GM23338 (cell line): ENCODE measurements around the gene DAPK2. TPM values are rescaled to one million over a fixed set of nuclear protein-coding genes. Genes with fewer than 3 reads are reported as not detected.

Source experiments
- ATAC-seq: fragments of 200-7000 bp; cut with Tn5 transposase; 3 replicates; pipeline ENCODE4 v1.9.1; 2020
- DNase-seq: peaks from one replicate; pipeline ENCODE4 v3.0.0-alpha.2; 2015; ENCODE audit warnings: low spot score
- H2AFZ ChIP-seq: fragments of 200-600 bp; sonication (generic); 2 replicates; pipeline ENCODE4 v1.8.0; 2016; ENCODE audit warnings: antibody characterized with exemption, mild to moderate bottlenecking, moderate library complexity
- H3F3A ChIP-seq: fragments of 200-600 bp; sonication (generic); replicated peaks from 2 replicates; pipeline ENCODE4 v1.8.0; 2017; ENCODE audit warnings: antibody characterized with exemption, mixed run types, low read depth
- H3K27ac ChIP-seq: fragments of 200-600 bp; sonication (generic); 2 replicates; pipeline ENCODE4 v1.6.1; 2016; ENCODE audit warnings: low read depth
- H3K27me3 ChIP-seq: fragments of 200-600 bp; sonication (generic); 2 replicates; pipeline ENCODE4 v1.8.0; 2016; ENCODE audit warnings: mild to moderate bottlenecking, mixed run types, moderate library complexity; ENCODE audit not compliant: insufficient read depth
- H3K36me3 ChIP-seq: fragments of 200-600 bp; sonication (generic); 2 replicates; pipeline ENCODE4 v1.8.0; 2016; ENCODE audit warnings: mild to moderate bottlenecking; ENCODE audit not compliant: insufficient read depth
- H3K4me1 ChIP-seq: fragments of 200-600 bp; sonication (generic); 2 replicates; pipeline ENCODE4 v1.8.0; 2016; ENCODE audit warnings: mild to moderate bottlenecking, moderate library complexity; ENCODE audit not compliant: insufficient read depth
- H3K4me2 ChIP-seq: fragments of 200-600 bp; sonication (generic); 2 replicates; pipeline ENCODE4 v1.7.1; 2017; ENCODE audit warnings: mixed run types
- H3K4me3 ChIP-seq: fragments of 200-600 bp; sonication (generic); 2 replicates; pipeline ENCODE4 v1.6.1; 2016; ENCODE audit warnings: mixed run types
- H3K79me2 ChIP-seq: fragments of 200-600 bp; sonication (generic); replicated peaks from 2 replicates; pipeline ENCODE4 v1.8.0; 2017; ENCODE audit warnings: mild to moderate bottlenecking; ENCODE audit not compliant: insufficient read depth
- H3K9me2 ChIP-seq: fragments of 200-600 bp; sonication (generic); 2 replicates; pipeline ENCODE4 v1.8.0; 2017; ENCODE audit not compliant: insufficient read depth
- H4K20me1 ChIP-seq: fragments of 200-600 bp; sonication (generic); replicated peaks from 2 replicates; pipeline ENCODE4 v1.8.0; 2017; ENCODE audit warnings: mild to moderate bottlenecking; ENCODE audit not compliant: insufficient read depth
- H3K27ac Mint-ChIP-seq: 2 replicates; pipeline ENCODE4 v1.8.0; 2020; ENCODE audit warnings: inconsistent platforms, mild to moderate bottlenecking, moderate library complexity, mixed read lengths
- H3K27me3 Mint-ChIP-seq: 3 replicates; pipeline ENCODE4 v1.8.0; 2022; ENCODE audit warnings: low read depth, mild to moderate bottlenecking, moderate library complexity, mixed read lengths, inconsistent platforms; ENCODE audit not compliant: insufficient read depth, poor library complexity
- H3K36me3 Mint-ChIP-seq: 3 replicates; pipeline ENCODE4 v1.8.0; 2021; ENCODE audit warnings: low read depth, mild to moderate bottlenecking, inconsistent platforms, moderate library complexity, mixed read lengths
- H3K4me1 Mint-ChIP-seq: 3 replicates; pipeline ENCODE4 v1.8.0; 2020; ENCODE audit warnings: mild to moderate bottlenecking, inconsistent platforms, mixed read lengths
- H3K4me3 Mint-ChIP-seq: 3 replicates; pipeline ENCODE4 v1.8.0; 2021; ENCODE audit warnings: moderate library complexity, mild to moderate bottlenecking, inconsistent platforms, mixed read lengths
- H3K9me3 Mint-ChIP-seq: 3 replicates; pipeline ENCODE4 v1.8.0; 2020; ENCODE audit warnings: moderate library complexity, mild to moderate bottlenecking, inconsistent platforms, mixed read lengths
- CREB1 ChIP-seq: fragments of 250-450 bp; sonication (Bioruptor Pico); IDR thresholded peaks from 2 replicates; pipeline ENCODE4 v1.5.0; 2020; ENCODE audit warnings: low read depth, mild to moderate bottlenecking, moderate library complexity
- CTCF ChIP-seq, 2 experiments: fragments of 200-600 bp in 1 of 2; sonication (generic) in 1 of 2; conservative IDR thresholded peaks; 2 replicates each; pipeline versions ENCODE4 v1.5.1 to v1.6.1; 2016 to 2017; ENCODE audit warnings: antibody characterized with exemption in 2 of 2, low read depth in 2 of 2, mild to moderate bottlenecking in 2 of 2, moderate library complexity in 1 of 2
- JUNB ChIP-seq: IDR thresholded peaks from one replicate; pipeline ENCODE4 v1.6.1; 2016; ENCODE audit warnings: antibody characterized with exemption; ENCODE audit not compliant: unreplicated experiment
- NANOG ChIP-seq: IDR thresholded peaks from 2 replicates; pipeline ENCODE4 v1.6.1; 2016; ENCODE audit warnings: antibody characterized with exemption, borderline replicate concordance
- POLR2AphosphoS5 ChIP-seq: IDR thresholded peaks from 2 replicates; pipeline ENCODE4 v1.6.1; 2016; ENCODE audit warnings: antibody characterized with exemption, low read depth
- STAT1 ChIP-seq: IDR thresholded peaks from one replicate; pipeline ENCODE4 v1.6.1; 2016; ENCODE audit warnings: antibody characterized with exemption; ENCODE audit not compliant: unreplicated experiment
- ZNF114 ChIP-seq: fragments of 250-450 bp; sonication (Bioruptor Pico); IDR thresholded peaks from 2 replicates; pipeline ENCODE4 v1.5.0; 2020; ENCODE audit warnings: mild to moderate bottlenecking, moderate library complexity
- polyA plus RNA-seq: library from polyadenylated mRNA; unstranded; fragments of >200 nt; fragmentation: Nextera tagmentation; extraction: Ambion mirVana; gene quantifications from 2 replicates; pipeline ENCODE4 v1.2.1, GENCODE V29; 2016
- total RNA-seq: library from RNA; depleted of rRNA; stranded (reverse); fragments of >200 nt; shearing (Covaris generic); gene quantifications from 2 replicates; pipeline ENCODE4 v1.2.3, GENCODE V29; 2014
- TF ChIP-seq, protein P1 (sequence below): IDR thresholded peaks from 2 replicates; pipeline ENCODE4 v1.6.1; 2016; ENCODE audit warnings: antibody characterized with exemption
- TF ChIP-seq, protein P2 (sequence below): IDR thresholded peaks from one replicate; pipeline ENCODE4 v1.6.1; 2018; ENCODE audit warnings: antibody characterized with exemption; ENCODE audit not compliant: unreplicated experiment

DAPK2 gene
- total and polyA plus RNA-seq, 2 experiments from 2014 or later, result 1.6 to 3.1 TPM

DNA sequence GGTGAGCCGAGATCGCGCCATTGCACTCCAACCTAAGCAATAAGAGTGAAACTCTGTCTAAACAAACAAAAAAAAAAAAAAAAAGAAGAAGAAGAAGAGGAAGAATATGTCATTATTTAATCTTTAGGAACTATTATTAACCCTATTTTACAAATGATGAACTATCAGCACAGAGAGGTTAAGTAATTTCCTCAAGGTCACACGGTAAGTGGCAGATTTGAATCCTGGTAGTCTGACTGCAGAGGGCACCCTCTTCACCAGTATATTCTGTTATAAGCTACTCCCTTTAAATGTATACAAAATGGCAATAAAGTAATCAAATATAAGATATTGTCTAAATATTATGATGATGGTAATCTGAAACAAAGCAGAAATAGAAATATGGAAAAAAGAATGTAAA is 135.1 kb downstream of the DAPK2 start:
- peaks cover 9% of the 10 kb centered on the region; the same call in 1 of the 2 replicates for H3K4me1 ChIP-seq
- peak in 1 of 2 experiments; percentile 13; a peak in 1 of 4 replicates for TF ChIP-seq CTCF (conservative IDR thresholded peaks at IDR 0.05; ENCODE audit: low read depth in 2 of 2)
- TF ChIP-seq, protein P1, sequence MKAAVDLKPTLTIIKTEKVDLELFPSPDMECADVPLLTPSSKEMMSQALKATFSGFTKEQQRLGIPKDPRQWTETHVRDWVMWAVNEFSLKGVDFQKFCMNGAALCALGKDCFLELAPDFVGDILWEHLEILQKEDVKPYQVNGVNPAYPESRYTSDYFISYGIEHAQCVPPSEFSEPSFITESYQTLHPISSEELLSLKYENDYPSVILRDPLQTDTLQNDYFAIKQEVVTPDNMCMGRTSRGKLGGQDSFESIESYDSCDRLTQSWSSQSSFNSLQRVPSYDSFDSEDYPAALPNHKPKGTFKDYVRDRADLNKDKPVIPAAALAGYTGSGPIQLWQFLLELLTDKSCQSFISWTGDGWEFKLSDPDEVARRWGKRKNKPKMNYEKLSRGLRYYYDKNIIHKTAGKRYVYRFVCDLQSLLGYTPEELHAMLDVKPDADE, result no peak
- no peak overlapping the region for H2AFZ ChIP-seq
- no peaks in the 10 kb centered on the region for H3K36me3 Mint-ChIP-seq
- H3K4me1 Mint-ChIP-seq, result peaks cover 18% of the 10 kb centered on the region
- H3K4me2 ChIP-seq, result no peak overlapping the region
- no peak overlapping the region for H3K27ac ChIP-seq
- no peak overlapping the region for H3K27ac Mint-ChIP-seq
- no peaks in the 10 kb centered on the region for H3F3A ChIP-seq
- no peaks in the 10 kb centered on the region for H3K9me3 Mint-ChIP-seq
- no peak for ATAC-seq
- no peak overlapping the region for H3K4me3 Mint-ChIP-seq
- H3K9me2 ChIP-seq, result peaks cover 3% of the 10 kb centered on the region; the same call in 1 of the 2 replicates
- H3K36me3 ChIP-seq, result no peaks in the 10 kb centered on the region
- H3K4me3 ChIP-seq, result no peak overlapping the region
- no peaks in the 10 kb centered on the region for H3K79me2 ChIP-seq
- H3K27me3 ChIP-seq, result no peaks in the 10 kb centered on the region
- no peak for DNase-seq
- H4K20me1 ChIP-seq, result no peaks in the 10 kb centered on the region
- H3K27me3 Mint-ChIP-seq, result peaks cover 5% of the 10 kb centered on the region

DNA sequence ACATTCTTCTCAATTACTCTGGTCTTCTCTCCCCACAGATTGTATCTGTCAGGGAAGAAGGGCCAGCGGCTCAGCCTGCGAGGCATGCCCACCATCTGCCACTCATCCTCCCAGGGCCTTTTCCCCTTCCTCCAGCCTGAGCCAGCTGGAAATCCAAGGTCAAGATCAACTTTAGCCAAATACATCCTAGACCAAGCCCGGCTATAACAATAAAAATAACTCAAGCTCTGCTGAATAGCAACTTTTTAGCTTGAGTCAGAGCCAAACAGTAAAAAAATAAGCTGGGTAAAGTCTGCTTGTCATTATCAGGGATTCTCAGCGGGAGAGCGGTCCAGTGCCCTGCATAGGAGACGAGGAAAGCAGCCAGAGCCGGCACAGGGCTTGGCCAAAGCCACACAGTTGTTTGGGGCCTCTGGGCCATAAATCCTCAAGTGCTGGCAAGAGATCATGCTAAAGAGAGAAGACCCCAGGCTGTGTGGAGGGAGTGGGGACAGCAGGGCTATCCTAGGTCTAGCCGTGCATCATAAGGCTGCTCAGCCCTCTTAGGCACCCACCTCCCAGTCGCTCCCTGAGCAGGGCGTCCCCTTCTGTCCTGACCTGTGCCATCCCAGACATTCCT is 136.4 kb downstream of the DAPK2 start:
- Histone ChIP-seq H3K27me3 (no peaks in the 10 kb centered on the region), H3K36me3 (no peaks in the 10 kb centered on the region), H3K4me3 (no peak overlapping the region), H4K20me1 (no peaks in the 10 kb centered on the region), H3F3A (no peaks in the 10 kb centered on the region), H3K79me2 (no peaks in the 10 kb centered on the region), H3K4me2 (no peak overlapping the region), H3K4me1 (no peaks in the 10 kb centered on the region), H2AFZ (no peak overlapping the region), H3K27ac (no peak overlapping the region), H3K9me2 (peaks cover 3% of the 10 kb centered on the region; the same call in 1 of the 2 replicates)
- no peak overlapping the region for H3K27ac Mint-ChIP-seq
- peaks cover 5% of the 10 kb centered on the region for H3K27me3 Mint-ChIP-seq
- DNase-seq (no peak), ATAC-seq (peak; percentile 60)
- no peaks in the 10 kb centered on the region for H3K36me3 Mint-ChIP-seq
- H3K9me3 Mint-ChIP-seq, result no peaks in the 10 kb centered on the region
- no peak overlapping the region; the same call in 2 of the 3 replicates for H3K4me3 Mint-ChIP-seq
- H3K4me1 Mint-ChIP-seq, result peaks cover 7% of the 10 kb centered on the region
- TF ChIP-seq STAT1, result no peak
- TF ChIP-seq, protein P2, sequence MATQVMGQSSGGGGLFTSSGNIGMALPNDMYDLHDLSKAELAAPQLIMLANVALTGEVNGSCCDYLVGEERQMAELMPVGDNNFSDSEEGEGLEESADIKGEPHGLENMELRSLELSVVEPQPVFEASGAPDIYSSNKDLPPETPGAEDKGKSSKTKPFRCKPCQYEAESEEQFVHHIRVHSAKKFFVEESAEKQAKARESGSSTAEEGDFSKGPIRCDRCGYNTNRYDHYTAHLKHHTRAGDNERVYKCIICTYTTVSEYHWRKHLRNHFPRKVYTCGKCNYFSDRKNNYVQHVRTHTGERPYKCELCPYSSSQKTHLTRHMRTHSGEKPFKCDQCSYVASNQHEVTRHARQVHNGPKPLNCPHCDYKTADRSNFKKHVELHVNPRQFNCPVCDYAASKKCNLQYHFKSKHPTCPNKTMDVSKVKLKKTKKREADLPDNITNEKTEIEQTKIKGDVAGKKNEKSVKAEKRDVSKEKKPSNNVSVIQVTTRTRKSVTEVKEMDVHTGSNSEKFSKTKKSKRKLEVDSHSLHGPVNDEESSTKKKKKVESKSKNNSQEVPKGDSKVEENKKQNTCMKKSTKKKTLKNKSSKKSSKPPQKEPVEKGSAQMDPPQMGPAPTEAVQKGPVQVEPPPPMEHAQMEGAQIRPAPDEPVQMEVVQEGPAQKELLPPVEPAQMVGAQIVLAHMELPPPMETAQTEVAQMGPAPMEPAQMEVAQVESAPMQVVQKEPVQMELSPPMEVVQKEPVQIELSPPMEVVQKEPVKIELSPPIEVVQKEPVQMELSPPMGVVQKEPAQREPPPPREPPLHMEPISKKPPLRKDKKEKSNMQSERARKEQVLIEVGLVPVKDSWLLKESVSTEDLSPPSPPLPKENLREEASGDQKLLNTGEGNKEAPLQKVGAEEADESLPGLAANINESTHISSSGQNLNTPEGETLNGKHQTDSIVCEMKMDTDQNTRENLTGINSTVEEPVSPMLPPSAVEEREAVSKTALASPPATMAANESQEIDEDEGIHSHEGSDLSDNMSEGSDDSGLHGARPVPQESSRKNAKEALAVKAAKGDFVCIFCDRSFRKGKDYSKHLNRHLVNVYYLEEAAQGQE, result no peak
- TF ChIP-seq CREB1, result no peak
- no peak for TF ChIP-seq ZNF114 (CRISPR knock-in tag)
- TF ChIP-seq JUNB, result no peak
- TF ChIP-seq POLR2AphosphoS5, result no peak
- TF ChIP-seq NANOG, result no peak
